Activated gamma-delta T cell treated with Interleukin-2 at 50 U/mL for 16 hours (primary cell): ENCODE measurements around the gene TRAK1.

Experiments
- DNase-seq: peaks from one replicate; pipeline ENCODE4 v3.0.0-alpha.2; 2020

TRAK1 gene

GRCh38 chr3:42067326-42067725, 23.8 kb upstream of the TRAK1 start:
- no peak for DNase-seq

GRCh38 chr3:42068303-42069088, 22.7 kb upstream of the TRAK1 start:
- no peak for DNase-seq

- no peak for DNase-seq
Measured at GRCh38 chr3:42070089-42070488, 21.1 kb upstream of the TRAK1 start.

GRCh38 chr3:42070524-42070923, 20.6 kb upstream of the TRAK1 start:
- no peak for DNase-seq

- DNase-seq, result no peak
Measured at GRCh38 chr3:42071904-42072812, 19.0 kb upstream of the TRAK1 start.

- DNase-seq, result no peak
Measured at GRCh38 chr3:42072831-42073301, 18.3 kb upstream of the TRAK1 start.

GRCh38 chr3:42077785-42078184, 13.4 kb upstream of the TRAK1 start:
- no peak for DNase-seq

- DNase-seq, result no peak
Measured at GRCh38 chr3:42078677-42079076, 12.5 kb upstream of the TRAK1 start.

GRCh38 chr3:42079701-42080452, 11.3 kb upstream of the TRAK1 start:
- DNase-seq, result no peak

- no peak for DNase-seq
Measured at GRCh38 chr3:42080453-42080872, 10.7 kb upstream of the TRAK1 start.

GRCh38 chr3:42081838-42082473, 9.2 kb upstream of the TRAK1 start:
- DNase-seq, result no peak

- no peak for DNase-seq
Measured at GRCh38 chr3:42084586-42084985, 6.6 kb upstream of the TRAK1 start.

- DNase-seq, result no peak
Measured at GRCh38 chr3:42085641-42086376, 5.3 kb upstream of the TRAK1 start.

- no peak for DNase-seq
Measured at GRCh38 chr3:42088803-42089530, 2.2 kb upstream of the TRAK1 start.

GRCh38 chr3:42092006-42092405, 849 bp downstream of the TRAK1 start:
- DNase-seq, result no peak

- DNase-seq, result no peak
Measured at GRCh38 chr3:42094128-42094527, 3.0 kb downstream of the TRAK1 start.

GRCh38 chr3:42094691-42095391, 3.7 kb downstream of the TRAK1 start:
- no peak for DNase-seq

- DNase-seq, result no peak
Measured at GRCh38 chr3:42095540-42095939, 4.4 kb downstream of the TRAK1 start.

- DNase-seq, result no peak
Measured at GRCh38 chr3:42096796-42097565, 5.8 kb downstream of the TRAK1 start.

- DNase-seq, result no peak
Measured at GRCh38 chr3:42097566-42097946, 6.4 kb downstream of the TRAK1 start.
